H9 (cell line): ENCODE data around the gene F2. TPM values are rescaled to one million over a fixed set of nuclear protein-coding genes. Genes with fewer than 3 reads are reported as not detected.

ENCODE experiments used
- DNase-seq: peaks from one replicate; pipeline ENCODE4 v3.0.0-alpha.2; 2017
- H2AFZ ChIP-seq: one replicate; pipeline ENCODE4 v1.6.1; 2013; ENCODE audit warnings: mild to moderate bottlenecking, low read length, control low read depth, moderate library complexity
- H2AK5ac ChIP-seq: 2 replicates; pipeline ENCODE4 v1.6.1; 2013; ENCODE audit warnings: low read length, control low read depth, mixed read lengths; ENCODE audit not compliant: insufficient read length
- H2BK120ac ChIP-seq: one replicate; pipeline ENCODE4 v1.6.1; 2013; ENCODE audit warnings: low read depth, mild to moderate bottlenecking, low read length, control low read depth, inconsistent platforms; ENCODE audit not compliant: poor library complexity, severe bottlenecking
- H2BK12ac ChIP-seq: 2 replicates; pipeline ENCODE4 v1.6.1; 2013; ENCODE audit warnings: low read length, control low read depth, mixed read lengths, low read depth; ENCODE audit not compliant: insufficient read length
- H2BK15ac ChIP-seq: 2 replicates; pipeline ENCODE4 v1.6.1; 2013; ENCODE audit warnings: low read depth, low read length, control low read depth
- H2BK20ac ChIP-seq: one replicate; pipeline ENCODE4 v1.6.1; 2013; ENCODE audit warnings: low read depth, mild to moderate bottlenecking, low read length, control low read depth, inconsistent platforms; ENCODE audit not compliant: poor library complexity, severe bottlenecking
- H2BK5ac ChIP-seq: 2 replicates; pipeline ENCODE4 v1.6.1; 2013; ENCODE audit warnings: low read length, control low read depth, mixed read lengths; ENCODE audit not compliant: insufficient read length
- H3K14ac ChIP-seq: 2 replicates; pipeline ENCODE4 v1.6.1; 2013; ENCODE audit warnings: low read length, control low read depth; ENCODE audit not compliant: insufficient read depth
- H3K18ac ChIP-seq: 2 replicates; pipeline ENCODE4 v1.6.1; 2013; ENCODE audit warnings: low read depth, mild to moderate bottlenecking, mixed read lengths, low read length, control low read depth; ENCODE audit not compliant: insufficient read length
- H3K23ac ChIP-seq: 2 replicates; pipeline ENCODE4 v1.6.1; 2013; ENCODE audit warnings: low read length, control low read depth, mixed read lengths, low read depth; ENCODE audit not compliant: insufficient read length
- H3K23me2 ChIP-seq: 2 replicates; pipeline ENCODE4 v1.6.1; 2013; ENCODE audit warnings: low read depth, mild to moderate bottlenecking, mixed read lengths, low read length, control low read depth; ENCODE audit not compliant: insufficient read length, poor library complexity, severe bottlenecking
- H3K27ac ChIP-seq: 2 replicates; pipeline ENCODE4 v1.5.1; 2013; ENCODE audit warnings: low read length, control low read depth, mixed read lengths, low read depth; ENCODE audit not compliant: insufficient read length
- H3K27me3 ChIP-seq: 2 replicates; pipeline ENCODE4 v1.6.1; 2013; ENCODE audit warnings: low read length, control low read depth, inconsistent platforms; ENCODE audit not compliant: insufficient read depth
- H3K4ac ChIP-seq: 2 replicates; pipeline ENCODE4 v1.6.1; 2013; ENCODE audit warnings: low read depth, mild to moderate bottlenecking, control low read depth, inconsistent platforms, low read length, moderate library complexity
- H3K4me1 ChIP-seq: 2 replicates; pipeline ENCODE4 v1.6.1; 2013; ENCODE audit warnings: low read length, control low read depth, inconsistent platforms; ENCODE audit not compliant: insufficient read depth
- H3K4me2 ChIP-seq: 2 replicates; pipeline ENCODE4 v1.6.1; 2013; ENCODE audit warnings: low read length, control low read depth, mixed read lengths; ENCODE audit not compliant: insufficient read length, insufficient read depth
- H3K56ac ChIP-seq: 2 replicates; pipeline ENCODE4 v1.6.1; 2013; ENCODE audit warnings: low read depth, mild to moderate bottlenecking, mixed read lengths, low read length, control low read depth; ENCODE audit not compliant: insufficient read length
- H3K79me1 ChIP-seq: 2 replicates; pipeline ENCODE4 v1.6.1; 2013; ENCODE audit warnings: low read depth, mild to moderate bottlenecking, moderate library complexity, low read length, control low read depth, inconsistent platforms; ENCODE audit not compliant: insufficient read depth, poor library complexity, severe bottlenecking
- H3K79me2 ChIP-seq: 2 replicates; pipeline ENCODE4 v1.6.1; 2013; ENCODE audit warnings: low read length, control low read depth, inconsistent platforms; ENCODE audit not compliant: insufficient read depth
- H3K9ac ChIP-seq: 2 replicates; pipeline ENCODE4 v1.6.1; 2013; ENCODE audit warnings: low read length, control low read depth, mixed read lengths; ENCODE audit not compliant: insufficient read length; ENCODE audit errors: extremely low read depth
- H3K9me3 ChIP-seq: one replicate; pipeline ENCODE4 v1.6.1; 2013; ENCODE audit warnings: low read depth, low read length, inconsistent platforms; ENCODE audit not compliant: control insufficient read depth
- H3T11ph ChIP-seq: one replicate; pipeline ENCODE4 v1.6.1; 2013; ENCODE audit warnings: mild to moderate bottlenecking, low read length, control low read depth, inconsistent platforms
- H4K20me1 ChIP-seq: one replicate; pipeline ENCODE4 v1.6.1; 2013; ENCODE audit not compliant: control insufficient read depth, insufficient read length, insufficient read depth
- H4K5ac ChIP-seq: 2 replicates; pipeline ENCODE4 v1.6.1; 2013; ENCODE audit warnings: low read depth, mild to moderate bottlenecking, mixed read lengths, low read length, control low read depth; ENCODE audit not compliant: insufficient read length
- H4K8ac ChIP-seq: replicated peaks from 2 replicates; pipeline ENCODE4 v1.6.1; 2013; ENCODE audit warnings: low read length, control low read depth, mixed read lengths, low read depth; ENCODE audit not compliant: insufficient read length
- H4K91ac ChIP-seq: 2 replicates; pipeline ENCODE4 v1.6.1; 2013; ENCODE audit warnings: low read depth, mild to moderate bottlenecking, moderate library complexity, mixed read lengths, low read length, control low read depth; ENCODE audit not compliant: insufficient read length
- H3K27ac Mint-ChIP-seq, 3 experiments: 2 replicates in 2 of 3; 3 replicates in 1 of 3; pipeline ENCODE4 v1.8.0; 2020 to 2021; ENCODE audit warnings: mixed read lengths in 3 of 3, mild to moderate bottlenecking in 1 of 3, moderate library complexity in 1 of 3
- H3K27me3 Mint-ChIP-seq: 2 replicates; pipeline ENCODE4 v1.8.0; 2021; ENCODE audit warnings: low read depth, mild to moderate bottlenecking, moderate library complexity, mixed read lengths
- H3K36me3 Mint-ChIP-seq, 3 experiments: 2 replicates in 2 of 3; 3 replicates in 1 of 3; pipeline ENCODE4 v1.8.0; 2020 to 2021; ENCODE audit warnings: low read depth in 3 of 3, mixed read lengths in 3 of 3; ENCODE audit not compliant: insufficient read depth in 1 of 3
- H3K4me1 Mint-ChIP-seq, 2 experiments: 2 replicates each; pipeline ENCODE4 v1.8.0; 2020; ENCODE audit warnings: mixed read lengths in 2 of 2
- H3K4me3 Mint-ChIP-seq, 2 experiments: 2 replicates in 1 of 2; 3 replicates in 1 of 2; pipeline ENCODE4 v1.8.0; 2020 to 2021; ENCODE audit warnings: mild to moderate bottlenecking in 2 of 2, mixed read lengths in 2 of 2, moderate library complexity in 1 of 2
- H3K9me3 Mint-ChIP-seq, 2 experiments: 2 replicates in 1 of 2; 3 replicates in 1 of 2; pipeline ENCODE4 v1.8.0; 2020; ENCODE audit warnings: mild to moderate bottlenecking in 2 of 2, mixed read lengths in 2 of 2, moderate library complexity in 1 of 2
- CTCF ChIP-seq: fragments of 200-600 bp; sonication (generic); conservative IDR thresholded peaks from 3 replicates; pipeline ENCODE4 v1.8.0; 2021; ENCODE audit warnings: antibody characterized with exemption, mild to moderate bottlenecking
- WGBS: extraction: QIAGEN DNeasy Blood & Tissue Kit; methylation state at CpG from one replicate; pipeline ENCODE4 v1.1.7; 2013; ENCODE audit warnings: missing lambda C conversion rate, low lambda C conversion rate, mixed read lengths; ENCODE audit not compliant: insufficient read length; ENCODE audit errors: extremely low coverage; 5-methylcytosine and 5-hydroxymethylcytosine counted together
- total RNA-seq: library from RNA; stranded (reverse); gene quantifications from 2 replicates; pipeline ENCODE4 v1.2.1, GENCODE V29; 2021

The F2 gene
- total RNA-seq, 1 experiment from 2014 or later = not detected

- no peak overlapping the region for H4K5ac ChIP-seq
- H3K79me2 ChIP-seq = no peaks in the 10 kb centered on the region
- H3K27me3 ChIP-seq = no peaks in the 10 kb centered on the region
- H3K27ac ChIP-seq = no peak overlapping the region
- no peak for TF ChIP-seq CTCF
- no peak overlapping the region for H2BK120ac ChIP-seq
- no peak overlapping the region for H2BK12ac ChIP-seq
- H2BK5ac ChIP-seq = no peak overlapping the region
- H2AK5ac ChIP-seq = no peak overlapping the region
- WGBS = no CpG with 5 or more reads among the region's 2 CpGs
- no peaks in the 10 kb centered on the region for H4K20me1 ChIP-seq
- H3K79me1 ChIP-seq = no peaks in the 10 kb centered on the region
- no peak overlapping the region for H4K91ac ChIP-seq
- no peak overlapping the region for H4K8ac ChIP-seq
- H2BK15ac ChIP-seq = no peak overlapping the region
- Mint-ChIP-seq H3K4me1 (peaks cover 6 to 10% of the 10 kb centered on the region in 2 experiments), H3K36me3 (peaks cover 47 to 73% (median 64%) of the 10 kb centered on the region in 3 experiments; a peak in 6 of 7 replicates), H3K9me3 (no peaks in the 10 kb centered on the region), H3K27ac (peak overlapping the region in 1 of 3 experiments; percentile 76; a peak in 1 of 7 replicates), H3K4me3 (no peak overlapping the region), H3K27me3 (no peaks in the 10 kb centered on the region)
- no peak for DNase-seq
- no peak overlapping the region for H3K23ac ChIP-seq
- H3K23me2 ChIP-seq = no peaks in the 10 kb centered on the region
- H2BK20ac ChIP-seq = no peak overlapping the region
- no peak overlapping the region for H3K4me2 ChIP-seq
- H3K56ac ChIP-seq = no peak overlapping the region
- no peak overlapping the region for H3T11ph ChIP-seq
- no peaks in the 10 kb centered on the region for H3K9me3 ChIP-seq
- no peak overlapping the region for H3K18ac ChIP-seq
- H3K4ac ChIP-seq = no peak overlapping the region
- no peak overlapping the region for H3K14ac ChIP-seq
- H3K9ac ChIP-seq = no peak overlapping the region
- no peak overlapping the region for H2AFZ ChIP-seq
- H3K4me1 ChIP-seq = no peaks in the 10 kb centered on the region
Observed at GRCh38 chr11:46743043-46743442, 24.0 kb downstream of the F2 start.
